Measurements from ENCODE around the gene CXADR.

- no peak for TF ChIP-seq CTCF (IDR thresholded peaks at IDR 0.05)
- TF ChIP-seq ZFX (IDR thresholded peaks at IDR 0.05; ENCODE audit: borderline replicate concordance) = no peak
Observed at GRCh38 chr21:17548262-17548661, 35.4 kb downstream of the CXADR start.

Data from 22Rv1 (cell line).